BLaER1 treated with 17β-estradiol and CSF1 and Interleukin-3, amounts not matched to agents 10 nM and 100 nM (cell line): Measurements from ENCODE around the gene CEP55.
A peak's percentile ranks its signal among the peaks of the same experiment; 100 is the strongest.

Source experiments
- H3K27ac ChIP-seq, 11 experiments: shearing (Covaris generic); formaldehyde crosslinking; 2 replicates each; pipeline ENCODE4 v1.8.1; 2022
- H3K27me3 ChIP-seq, 11 experiments: shearing (Covaris generic); formaldehyde crosslinking; 2 replicates each; pipeline ENCODE4 v1.8.1; 2022
- H3K36me3 ChIP-seq, 11 experiments: shearing (Covaris generic); formaldehyde crosslinking; 2 replicates each; pipeline ENCODE4 v1.8.1; 2022
- H3K4me1 ChIP-seq, 10 experiments: shearing (Covaris generic); formaldehyde crosslinking; 2 replicates each; pipeline ENCODE4 v1.8.1; 2022
- H3K4me2 ChIP-seq, 11 experiments: shearing (Covaris generic); formaldehyde crosslinking; 2 replicates each; pipeline ENCODE4 v1.8.1; 2022
- H3K4me3 ChIP-seq, 10 experiments: shearing (Covaris generic); formaldehyde crosslinking; 2 replicates each; pipeline ENCODE4 v1.8.1; 2022
- H3K9ac ChIP-seq, 11 experiments: shearing (Covaris generic); formaldehyde crosslinking; 2 replicates each; pipeline ENCODE4 v1.8.1; 2022
- H3K9me3 ChIP-seq, 11 experiments: shearing (Covaris generic); formaldehyde crosslinking; replicated peaks in 1 of 11; 2 replicates each; pipeline ENCODE4 v1.8.1; 2022
- H4K20me1 ChIP-seq, 11 experiments: shearing (Covaris generic); formaldehyde crosslinking; 2 replicates each; pipeline ENCODE4 v1.8.1; 2022
- Cebpa-rat ChIP-seq, 11 experiments: shearing (Covaris generic); IDR thresholded peaks; 2 replicates each; pipeline ENCODE4 v1.8.1; 2022

The CEP55 gene

DNA sequence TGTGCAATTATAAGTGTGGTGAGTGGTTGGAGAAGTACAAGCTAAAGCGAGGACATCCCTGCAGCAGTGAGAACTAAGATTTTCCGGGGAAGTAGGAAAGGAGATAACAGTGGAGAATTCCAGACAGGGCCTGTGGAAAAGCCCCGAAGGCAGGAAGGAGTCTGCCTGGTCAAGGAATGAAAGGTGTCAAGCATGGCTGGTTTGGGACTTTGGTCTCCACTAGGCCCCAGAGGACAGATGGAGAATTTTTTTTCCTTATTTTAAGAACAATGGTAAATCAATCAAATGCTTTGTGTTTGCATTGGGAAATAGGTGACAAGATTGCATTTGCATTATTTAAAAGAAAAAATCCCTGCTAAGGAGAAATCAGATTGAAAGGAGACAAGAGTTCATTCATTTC, 3.2 kb upstream of the CEP55 start:
- H3K4me1 ChIP-seq = peaks cover 13 to 22% (median 17%) of the 10 kb centered on the region in 10 experiments
- no peak for TF ChIP-seq Cebpa-rat (IDR thresholded peaks at IDR 0.05)
- no peaks in the 10 kb centered on the region for H3K9me3 ChIP-seq
- H3K9ac ChIP-seq = no peak overlapping the region
- no peak overlapping the region for H3K4me3 ChIP-seq
- no peaks in the 10 kb centered on the region for H4K20me1 ChIP-seq
- H3K27me3 ChIP-seq = 0 out of 22 replicates have a peak, but pooled peaks cover 0 to 3% (median 0%) of the 10 kb centered on the region in 11 experiments
- no peak overlapping the region for H3K4me2 ChIP-seq
- H3K27ac ChIP-seq = no peak overlapping the region
- H3K36me3 ChIP-seq = no peaks in the 10 kb centered on the region

GRCh38 chr10:93494494-93494893, 1.9 kb upstream of the CEP55 start:
- Histone ChIP-seq H3K4me3 (no peak overlapping the region), H3K9ac (no peak overlapping the region), H3K4me2 (no peak overlapping the region), H3K9me3 (no peaks in the 10 kb centered on the region), H3K27ac (no peak overlapping the region), H3K4me1 (peaks cover 17 to 32% (median 23%) of the 10 kb centered on the region in 10 experiments), H4K20me1 (no peaks in the 10 kb centered on the region), H3K36me3 (peaks cover 0 to 4% (median 1%) of the 10 kb centered on the region in 11 experiments; a peak in 9 of 22 replicates), H3K27me3 (0 out of 22 replicates have a peak, but pooled peaks cover 0 to 3% (median 0%) of the 10 kb centered on the region in 11 experiments)
- TF ChIP-seq Cebpa-rat (IDR thresholded peaks at IDR 0.05) = no peak

- Histone ChIP-seq H3K36me3 (peaks cover 0 to 17% (median 13%) of the 10 kb centered on the region in 11 experiments; a peak in 13 of 22 replicates), H3K9ac (peak overlapping the region; percentile 35 to 89 (median 84); a peak in 21 of 22 replicates), H3K4me3 (peak overlapping the region; percentile 60 to 83 (median 77)), H3K27ac (peak overlapping the region in 9 of 11 experiments; percentile 60 to 90 (median 82); a peak in 16 of 22 replicates), H3K4me2 (peak overlapping the region; percentile 76 to 91 (median 86)), H4K20me1 (0 out of 22 replicates have a peak, but pooled peaks cover 0 to 3% (median 0%) of the 10 kb centered on the region in 11 experiments), H3K4me1 (peaks cover 17 to 34% (median 23%) of the 10 kb centered on the region in 10 experiments), H3K27me3 (0 out of 22 replicates have a peak, but pooled peaks cover 0 to 3% (median 0%) of the 10 kb centered on the region in 11 experiments), H3K9me3 (no peaks in the 10 kb centered on the region)
- TF ChIP-seq Cebpa-rat (IDR thresholded peaks at IDR 0.05) = peak in 2 of 11 experiments; percentile 37 to 59; a peak in 2 of 22 replicates
These were observed 624 bp upstream of the CEP55 start for GRCh38 chr10:93495654-93496321.

DNA sequence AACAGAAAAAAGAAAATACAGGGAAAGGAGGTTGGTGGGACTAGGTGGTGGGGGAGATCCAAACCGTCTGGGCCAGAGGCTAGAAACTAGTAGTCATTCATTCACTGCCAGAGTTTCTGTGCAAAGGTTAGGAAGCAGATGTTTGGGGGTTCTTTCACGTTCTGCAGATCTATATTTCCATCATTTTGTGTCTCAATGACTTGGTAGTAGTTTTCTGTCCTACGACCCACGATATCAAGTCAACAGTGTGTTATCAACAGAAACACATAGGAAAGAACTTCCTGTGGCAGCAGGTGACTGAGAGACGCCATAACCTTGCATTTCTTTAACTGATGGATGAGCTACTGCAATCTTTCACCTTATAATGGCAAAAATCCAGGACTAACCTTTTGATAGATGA, 1.8 kb downstream of the CEP55 start:
- peak overlapping the region in 8 of 10 experiments; percentile 75 to 83 (median 79); a peak in 7 of 20 replicates for H3K4me3 ChIP-seq
- H3K4me2 ChIP-seq = peak overlapping the region in 10 of 11 experiments; percentile 67 to 91 (median 88); a peak in 19 of 22 replicates
- no peak for TF ChIP-seq Cebpa-rat (IDR thresholded peaks at IDR 0.05)

DNA sequence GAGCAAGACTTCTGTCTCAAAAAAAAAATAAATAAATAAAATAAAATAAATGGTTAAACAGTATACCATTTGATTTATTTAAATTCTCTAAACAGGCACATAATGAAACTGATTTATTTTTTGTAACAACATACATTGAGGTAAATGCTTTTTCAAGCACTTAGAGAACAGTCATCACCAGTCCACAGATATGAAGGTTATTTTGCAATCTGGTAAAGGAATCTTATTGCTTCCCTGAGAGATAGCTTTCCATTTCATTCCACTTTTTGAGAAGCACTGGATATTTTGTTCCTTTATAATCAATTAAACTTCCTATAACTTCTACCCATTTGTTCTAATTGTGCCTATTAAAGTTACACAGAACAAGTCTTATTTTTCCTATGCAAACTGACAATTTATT, 5.2 kb downstream of the CEP55 start:
- H3K4me3 ChIP-seq = no peak overlapping the region
- H3K36me3 ChIP-seq = peaks cover 0 to 75% (median 57%) of the 10 kb centered on the region in 11 experiments; a peak in 20 of 22 replicates
- H3K4me2 ChIP-seq = no peak overlapping the region
- no peaks in the 10 kb centered on the region for H3K9me3 ChIP-seq
- H3K4me1 ChIP-seq = peaks cover 17 to 47% (median 29%) of the 10 kb centered on the region in 10 experiments
- no peaks in the 10 kb centered on the region for H3K27me3 ChIP-seq
- no peak for TF ChIP-seq Cebpa-rat (IDR thresholded peaks at IDR 0.05)
- no peak overlapping the region for H3K9ac ChIP-seq
- peaks cover 0 to 6% (median 0%) of the 10 kb centered on the region in 11 experiments; a peak in 3 of 22 replicates for H4K20me1 ChIP-seq
- H3K27ac ChIP-seq = no peak overlapping the region

More for the DNA sequence above, 1.8 kb downstream of the CEP55 start:
- H3K27me3 ChIP-seq = 0 out of 22 replicates have a peak, but pooled peaks cover 0 to 3% (median 0%) of the 10 kb centered on the region in 11 experiments
- H3K4me1 ChIP-seq = peaks cover 17 to 52% (median 32%) of the 10 kb centered on the region in 10 experiments
- H3K9me3 ChIP-seq = no peaks in the 10 kb centered on the region
- 0 out of 22 replicates have a peak overlapping the region, but pooled peaks of 1 of the 11 experiments have one; percentile 2 for H3K9ac ChIP-seq
- H3K27ac ChIP-seq = no peak overlapping the region
- peaks cover 0 to 3% (median 0%) of the 10 kb centered on the region in 11 experiments; a peak in 1 of 22 replicates for H4K20me1 ChIP-seq
- H3K36me3 ChIP-seq = peaks cover 0 to 41% (median 23%) of the 10 kb centered on the region in 11 experiments; a peak in 18 of 22 replicates

- H3K4me1 ChIP-seq = peaks cover 5 to 33% (median 15%) of the 10 kb centered on the region in 10 experiments; a peak in 19 of 20 replicates
- H3K4me3 ChIP-seq = no peak overlapping the region
- no peaks in the 10 kb centered on the region for H3K27me3 ChIP-seq
- H4K20me1 ChIP-seq = peaks cover 0 to 6% (median 0%) of the 10 kb centered on the region in 11 experiments; a peak in 3 of 22 replicates
- 0 out of 22 replicates have a peak overlapping the region, but pooled peaks of 2 of the 11 experiments have one; percentile 23 to 25 for H3K4me2 ChIP-seq
- H3K9ac ChIP-seq = no peak overlapping the region
- H3K27ac ChIP-seq = no peak overlapping the region
- H3K36me3 ChIP-seq = peaks cover 0 to 90% (median 70%) of the 10 kb centered on the region in 11 experiments; a peak in 20 of 22 replicates
- no peak for TF ChIP-seq Cebpa-rat (IDR thresholded peaks at IDR 0.05)
- no peaks in the 10 kb centered on the region for H3K9me3 ChIP-seq
These were observed 6.7 kb downstream of the CEP55 start for GRCh38 chr10:93503075-93503474.

- Histone ChIP-seq H3K36me3 (peaks cover 0 to 100% (median 75%) of the 10 kb centered on the region in 11 experiments; a peak in 20 of 22 replicates), H3K4me1 (peaks cover 0 to 21% (median 7%) of the 10 kb centered on the region in 10 experiments; a peak in 11 of 20 replicates), H3K27ac (no peak overlapping the region), H3K9ac (no peak overlapping the region), H3K4me3 (no peak overlapping the region), H3K27me3 (no peaks in the 10 kb centered on the region), H3K9me3 (no peaks in the 10 kb centered on the region), H3K4me2 (no peak overlapping the region), H4K20me1 (peaks cover 0 to 6% (median 0%) of the 10 kb centered on the region in 11 experiments; a peak in 3 of 22 replicates)
- no peak for TF ChIP-seq Cebpa-rat (IDR thresholded peaks at IDR 0.05)
These were observed 8.7 kb downstream of the CEP55 start for GRCh38 chr10:93505075-93505474.

DNA sequence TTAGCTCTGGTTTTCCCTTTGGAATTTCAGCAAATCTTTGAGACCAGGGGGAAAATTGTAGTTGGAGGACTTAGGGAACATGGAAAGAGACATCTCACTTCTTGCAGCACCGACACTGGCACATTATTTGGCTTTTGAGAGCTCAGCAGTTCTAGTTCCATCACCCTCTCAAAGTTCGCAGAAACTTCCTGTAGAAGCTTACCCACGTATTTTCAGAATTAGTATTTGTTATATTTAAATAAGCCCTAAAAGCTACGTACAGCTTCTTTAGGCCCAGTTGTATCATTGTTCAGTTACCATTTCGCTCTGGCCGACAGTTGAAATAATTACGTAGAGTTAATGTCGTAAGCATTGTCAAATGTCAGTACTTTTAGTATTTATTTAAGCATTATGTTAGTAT, 13.4 kb downstream of the CEP55 start:
- Histone ChIP-seq H3K36me3 (peaks cover 0 to 93% (median 73%) of the 10 kb centered on the region in 11 experiments; a peak in 19 of 22 replicates), H3K9ac (no peak overlapping the region)
- no peak for TF ChIP-seq Cebpa-rat (IDR thresholded peaks at IDR 0.05)

GRCh38 chr10:93512565-93512964, 16.2 kb downstream of the CEP55 start:
- no peaks in the 10 kb centered on the region for H3K27me3 ChIP-seq
- no peak for TF ChIP-seq Cebpa-rat (IDR thresholded peaks at IDR 0.05)
- peaks cover 1 to 93% (median 75%) of the 10 kb centered on the region in 11 experiments; a peak in 21 of 22 replicates for H3K36me3 ChIP-seq
- no peaks in the 10 kb centered on the region for H4K20me1 ChIP-seq
- peaks cover 0 to 33% (median 0%) of the 10 kb centered on the region in 10 experiments; a peak in 6 of 20 replicates for H3K4me1 ChIP-seq
- H3K4me2 ChIP-seq = no peak overlapping the region
- no peaks in the 10 kb centered on the region for H3K9me3 ChIP-seq
- no peak overlapping the region for H3K27ac ChIP-seq
- no peak overlapping the region for H3K4me3 ChIP-seq
- H3K9ac ChIP-seq = no peak overlapping the region

More for the DNA sequence above, 13.4 kb downstream of the CEP55 start:
- Histone ChIP-seq H4K20me1 (peaks cover 0 to 6% (median 0%) of the 10 kb centered on the region in 11 experiments; a peak in 2 of 22 replicates), H3K27ac (no peak overlapping the region), H3K4me2 (no peak overlapping the region), H3K27me3 (no peaks in the 10 kb centered on the region), H3K4me1 (peaks cover 0 to 6% (median 0%) of the 10 kb centered on the region in 10 experiments; a peak in 6 of 20 replicates), H3K9me3 (no peaks in the 10 kb centered on the region), H3K4me3 (no peak overlapping the region)
